ENCODE measurements around the gene GUCD1. TPM values are rescaled to one million over a fixed set of nuclear protein-coding genes. Genes with fewer than 3 reads are reported as not detected.
A peak's percentile ranks its signal among the peaks of the same experiment; 100 is the strongest.

GUCD1 gene
- total RNA-seq, 1 donor from 2014 or later: 71.6 TPM

- H3K27me3 ChIP-seq (ENCODE audit: control insufficient read depth, insufficient read depth, low read length): no peaks in the 10 kb centered on the region
- DNase-seq (ENCODE audit: low read depth): peak; percentile 66
- TF ChIP-seq CTCF (IDR thresholded peaks at IDR 0.05; ENCODE audit: insufficient read depth, low read length, severe bottlenecking): no peak
- no peak for FAIRE-seq
- H3K4me3 ChIP-seq (ENCODE audit: low read depth, low read length): no peak overlapping the region
- no peaks in the 10 kb centered on the region for H3K36me3 ChIP-seq (ENCODE audit: control insufficient read depth, insufficient read depth, low read length)
Measured at GRCh38 chr22:24506802-24507438, 48.0 kb downstream of the GUCD1 start.

GRCh38 chr22:24504956-24505736 lies 49.8 kb downstream of the GUCD1 start:
- no peak for TF ChIP-seq CTCF (IDR thresholded peaks at IDR 0.05; ENCODE audit: insufficient read depth, low read length, severe bottlenecking)
- Histone ChIP-seq H3K27me3 (ENCODE audit: control insufficient read depth, insufficient read depth, low read length) (no peaks in the 10 kb centered on the region), H3K36me3 (ENCODE audit: control insufficient read depth, insufficient read depth, low read length) (no peaks in the 10 kb centered on the region), H3K4me3 (ENCODE audit: low read depth, low read length) (no peak overlapping the region)
- DNase-seq (ENCODE audit: low read depth) (no peak), FAIRE-seq (no peak)

- H3K27me3 ChIP-seq (ENCODE audit: control insufficient read depth, insufficient read depth, low read length): no peaks in the 10 kb centered on the region
- H3K4me3 ChIP-seq (ENCODE audit: low read depth, low read length): no peak overlapping the region
- H3K36me3 ChIP-seq (ENCODE audit: control insufficient read depth, insufficient read depth, low read length): no peaks in the 10 kb centered on the region
- TF ChIP-seq CTCF (IDR thresholded peaks at IDR 0.05; ENCODE audit: insufficient read depth, low read length, severe bottlenecking): no peak
- DNase-seq (ENCODE audit: low read depth) (no peak), FAIRE-seq (no peak)
Measured at GRCh38 chr22:24504540-24504939, 50.4 kb downstream of the GUCD1 start.

GRCh38 chr22:24503843-24504338 lies 51.0 kb downstream of the GUCD1 start:
- TF ChIP-seq CTCF (IDR thresholded peaks at IDR 0.05; ENCODE audit: insufficient read depth, low read length, severe bottlenecking): no peak
- DNase-seq (ENCODE audit: low read depth) (no peak), FAIRE-seq (no peak)
- Histone ChIP-seq H3K27me3 (ENCODE audit: control insufficient read depth, insufficient read depth, low read length) (no peaks in the 10 kb centered on the region), H3K4me3 (ENCODE audit: low read depth, low read length) (no peak overlapping the region), H3K36me3 (ENCODE audit: control insufficient read depth, insufficient read depth, low read length) (no peaks in the 10 kb centered on the region)

GRCh38 chr22:24503137-24503842 lies 51.6 kb downstream of the GUCD1 start:
- FAIRE-seq (no peak), DNase-seq (ENCODE audit: low read depth) (peak; percentile 38)
- Histone ChIP-seq H3K36me3 (ENCODE audit: control insufficient read depth, insufficient read depth, low read length) (no peaks in the 10 kb centered on the region), H3K4me3 (ENCODE audit: low read depth, low read length) (no peak overlapping the region), H3K27me3 (ENCODE audit: control insufficient read depth, insufficient read depth, low read length) (peaks cover 2% of the 10 kb centered on the region)
- peak; percentile 49 for TF ChIP-seq CTCF (IDR thresholded peaks at IDR 0.05; ENCODE audit: insufficient read depth, low read length, severe bottlenecking)

All from bronchial epithelial cell (primary cell).